Adrenal gland (tissue), 5 donors: ENCODE measurements around the gene DISP2.

Source experiments
- CTCF ChIP-seq, 6 experiments: fragments of 450-650 bp in 4 of 6; fragments of 200-600 bp in 2 of 6; sonication (generic) in 1 of 6; IDR thresholded peaks; 1 replicate in 5 of 6; 2 replicates in 1 of 6; pipeline versions ENCODE4 v1.5.1 to v1.8.0; 2016 to 2021; ENCODE audit warnings: antibody characterized with exemption in 6 of 6, mild to moderate bottlenecking in 2 of 6, moderate library complexity in 1 of 6
- POLR2A ChIP-seq, 2 donors: fragments of 450-650 bp; IDR thresholded peaks; one replicate each; pipeline ENCODE4 v1.6.1; 2017; ENCODE audit warnings: antibody characterized with exemption in 2 of 2, mild to moderate bottlenecking in 2 of 2, moderate library complexity in 1 of 2
- donor health status: DM: no; HTN: no; CAD: no.

GRCh38 chr15:40334541-40334940, 23.5 kb upstream of the DISP2 start:
- TF ChIP-seq CTCF (IDR thresholded peaks at IDR 0.05): no peak
- no peak for TF ChIP-seq POLR2A (IDR thresholded peaks at IDR 0.05)
